Measurements from ENCODE around the gene KCNJ16. TPM values are rescaled to one million over a fixed set of nuclear protein-coding genes. Genes with fewer than 3 reads are reported as not detected.

The KCNJ16 gene
- total RNA-seq, result under 0.01 TPM in 1 of 2 replicates, not detected in the other
- not detected in 2 replicates for polyA plus RNA-seq
- polyA plus RNA-seq (2012), result not detected in 2 replicates
- polyA minus RNA-seq (ENCODE audit: low replicate concordance), result not detected in 2 replicates

GRCh38 chr17:70074956-70075355, at the start of gene KCNJ16:
TSS of gene KCNJ16 (plus strand) at chr17:70075225. CDS start at chr17:70132088, 56,863 bp downstream.
- Histone ChIP-seq H3K4me3 (replicated peaks in 1 of 4; ENCODE audit: control extremely low read depth in 1 of 4, insufficient read depth in 1 of 4, low read depth in 3 of 4, low read length in 4 of 4) (no peak within 1 kb of the TSS), H3K9ac (ENCODE audit: insufficient read depth, low read length) (no peak within 1 kb of the TSS), H4K20me1 (ENCODE audit: control insufficient read depth, extremely low read depth, insufficient read depth, low read length) (no peaks in the 10 kb centered on the region), H3K79me2 (ENCODE audit: control insufficient read depth, insufficient read depth, low read length) (no peaks in the 10 kb centered on the region), H3K27ac (ENCODE audit: insufficient read depth, low read length) (no peak within 1 kb of the TSS), H3K4me2 (ENCODE audit: extremely low read depth, insufficient read depth, low read length) (no peak within 1 kb of the TSS), H2AFZ (ENCODE audit: low read length) (no peak within 1 kb of the TSS), H3K36me3 (ENCODE audit: control insufficient read depth, insufficient read depth, low read length) (no peaks in the 10 kb centered on the region), H3K27me3 (ENCODE audit: control insufficient read depth, insufficient read depth, low read length) (no peaks in the 10 kb centered on the region), H3K4me1 (ENCODE audit: control insufficient read depth, extremely low read depth, insufficient read depth, low read length) (no peaks in the 10 kb centered on the region), H3K9me3 (ENCODE audit: control insufficient read depth, insufficient read depth, low read depth, low read length) (no peaks in the 10 kb centered on the region)
- TF ChIP-seq EZH2 (IDR thresholded peaks at IDR 0.05; ENCODE audit: low read length, missing control alignments), result no peak
- TF ChIP-seq CTCF (conservative IDR thresholded peaks at IDR 0.05 in 1 of 2, IDR thresholded peaks at IDR 0.05 in 1 of 2; ENCODE audit: low read depth in 1 of 2, low read length in 2 of 2), result no peak
- no peak for DNase-seq (ENCODE audit: low read depth in 2 of 2)

DNA sequence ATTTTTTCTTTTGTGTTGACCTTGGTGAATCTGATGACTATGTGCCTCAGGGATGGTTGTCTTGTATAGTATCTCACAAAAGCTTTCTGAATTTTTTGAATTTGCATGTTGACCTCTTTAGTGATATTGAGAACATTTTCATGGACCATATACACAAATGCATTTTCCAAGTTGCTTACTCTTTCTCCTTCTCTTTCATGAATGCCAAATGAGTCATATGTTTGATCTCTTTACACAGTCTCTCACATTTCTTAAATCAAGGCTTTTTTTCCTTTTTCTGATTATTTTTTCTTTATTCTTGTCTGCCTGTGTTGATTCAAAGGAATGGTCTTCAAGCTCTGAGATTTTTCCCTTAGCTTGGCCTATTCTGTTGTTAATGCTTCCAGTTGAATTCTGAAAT, 46.6 kb upstream of the KCNJ16 start:
- no peaks in the 10 kb centered on the region for H3K9me3 ChIP-seq (ENCODE audit: control insufficient read depth, insufficient read depth, low read depth, low read length)
- DNase-seq (ENCODE audit: low read depth in 2 of 2), result peak in 1 of 2 donors; percentile 34
- no peak overlapping the region for H3K4me3 ChIP-seq (replicated peaks in 1 of 4; ENCODE audit: control extremely low read depth in 1 of 4, insufficient read depth in 1 of 4, low read depth in 3 of 4, low read length in 4 of 4)
- H3K27ac ChIP-seq (ENCODE audit: insufficient read depth, low read length), result no peak overlapping the region
- no peaks in the 10 kb centered on the region for H3K4me1 ChIP-seq (ENCODE audit: control insufficient read depth, extremely low read depth, insufficient read depth, low read length)
- H4K20me1 ChIP-seq (ENCODE audit: control insufficient read depth, extremely low read depth, insufficient read depth, low read length), result no peaks in the 10 kb centered on the region
- TF ChIP-seq EZH2 (IDR thresholded peaks at IDR 0.05; ENCODE audit: low read length, missing control alignments), result no peak
- TF ChIP-seq CTCF (conservative IDR thresholded peaks at IDR 0.05 in 1 of 2, IDR thresholded peaks at IDR 0.05 in 1 of 2; ENCODE audit: low read depth in 1 of 2, low read length in 2 of 2), result no peak
- H2AFZ ChIP-seq (ENCODE audit: low read length), result no peak overlapping the region
- H3K79me2 ChIP-seq (ENCODE audit: control insufficient read depth, insufficient read depth, low read length), result no peaks in the 10 kb centered on the region
- no peaks in the 10 kb centered on the region for H3K36me3 ChIP-seq (ENCODE audit: control insufficient read depth, insufficient read depth, low read length)
- H3K27me3 ChIP-seq (ENCODE audit: control insufficient read depth, insufficient read depth, low read length), result no peaks in the 10 kb centered on the region
- H3K4me2 ChIP-seq (ENCODE audit: extremely low read depth, insufficient read depth, low read length), result no peak overlapping the region
- no peak overlapping the region for H3K9ac ChIP-seq (ENCODE audit: insufficient read depth, low read length)

- Histone ChIP-seq H3K4me2 (ENCODE audit: extremely low read depth, insufficient read depth, low read length) (no peak overlapping the region), H3K36me3 (ENCODE audit: control insufficient read depth, insufficient read depth, low read length) (no peaks in the 10 kb centered on the region), H3K9ac (ENCODE audit: insufficient read depth, low read length) (no peak overlapping the region), H3K9me3 (ENCODE audit: control insufficient read depth, insufficient read depth, low read depth, low read length) (no peaks in the 10 kb centered on the region), H3K27ac (ENCODE audit: insufficient read depth, low read length) (no peak overlapping the region), H3K79me2 (ENCODE audit: control insufficient read depth, insufficient read depth, low read length) (no peaks in the 10 kb centered on the region), H4K20me1 (ENCODE audit: control insufficient read depth, extremely low read depth, insufficient read depth, low read length) (no peaks in the 10 kb centered on the region), H3K27me3 (ENCODE audit: control insufficient read depth, insufficient read depth, low read length) (no peaks in the 10 kb centered on the region), H3K4me1 (ENCODE audit: control insufficient read depth, extremely low read depth, insufficient read depth, low read length) (no peaks in the 10 kb centered on the region), H3K4me3 (replicated peaks in 1 of 4; ENCODE audit: control extremely low read depth in 1 of 4, insufficient read depth in 1 of 4, low read depth in 3 of 4, low read length in 4 of 4) (no peak overlapping the region), H2AFZ (ENCODE audit: low read length) (no peak overlapping the region)
- no peak for TF ChIP-seq CTCF (conservative IDR thresholded peaks at IDR 0.05 in 1 of 2, IDR thresholded peaks at IDR 0.05 in 1 of 2; ENCODE audit: low read depth in 1 of 2, low read length in 2 of 2)
- TF ChIP-seq EZH2 (IDR thresholded peaks at IDR 0.05; ENCODE audit: low read length, missing control alignments), result no peak
- no peak for DNase-seq (ENCODE audit: low read depth in 2 of 2)
Observed at GRCh38 chr17:70028978-70029767, 45.9 kb upstream of the KCNJ16 start.
